MM.1S (cell line): ENCODE measurements around the gene SERPINB2.

Experiments used
- EZH2 ChIP-seq: fragments of 300-600 bp; sonication (generic); optimal IDR thresholded peaks from 2 replicates; pipeline ENCODE3; 2017; ENCODE audit warnings: low read depth, mild to moderate bottlenecking, antibody characterized with exemption, low read length, mixed read lengths
- TF ChIP-seq, protein P1 (sequence below): fragments of 300-600 bp; sonication (generic); IDR thresholded peaks from 2 replicates; pipeline ENCODE4 v1.5.1; 2016; ENCODE audit warnings: antibody characterized with exemption, low read length, mixed read lengths

GRCh38 chr18:63871836-63872235 is 15.7 kb upstream of the SERPINB2 start:
- TF ChIP-seq, protein P1, sequence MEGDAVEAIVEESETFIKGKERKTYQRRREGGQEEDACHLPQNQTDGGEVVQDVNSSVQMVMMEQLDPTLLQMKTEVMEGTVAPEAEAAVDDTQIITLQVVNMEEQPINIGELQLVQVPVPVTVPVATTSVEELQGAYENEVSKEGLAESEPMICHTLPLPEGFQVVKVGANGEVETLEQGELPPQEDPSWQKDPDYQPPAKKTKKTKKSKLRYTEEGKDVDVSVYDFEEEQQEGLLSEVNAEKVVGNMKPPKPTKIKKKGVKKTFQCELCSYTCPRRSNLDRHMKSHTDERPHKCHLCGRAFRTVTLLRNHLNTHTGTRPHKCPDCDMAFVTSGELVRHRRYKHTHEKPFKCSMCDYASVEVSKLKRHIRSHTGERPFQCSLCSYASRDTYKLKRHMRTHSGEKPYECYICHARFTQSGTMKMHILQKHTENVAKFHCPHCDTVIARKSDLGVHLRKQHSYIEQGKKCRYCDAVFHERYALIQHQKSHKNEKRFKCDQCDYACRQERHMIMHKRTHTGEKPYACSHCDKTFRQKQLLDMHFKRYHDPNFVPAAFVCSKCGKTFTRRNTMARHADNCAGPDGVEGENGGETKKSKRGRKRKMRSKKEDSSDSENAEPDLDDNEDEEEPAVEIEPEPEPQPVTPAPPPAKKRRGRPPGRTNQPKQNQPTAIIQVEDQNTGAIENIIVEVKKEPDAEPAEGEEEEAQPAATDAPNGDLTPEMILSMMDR = no peak
- TF ChIP-seq EZH2 = no peak
